CD4-positive, alpha-beta T cell treated with Interleukin-15 for 4 hours (primary cell): ENCODE results near the gene C17orf114.

ENCODE experiments used
- DNase-seq: peaks from one replicate; pipeline ENCODE4 v3.0.0-alpha.2; 2020; ENCODE audit warnings: low spot score

The C17orf114 gene

DNA sequence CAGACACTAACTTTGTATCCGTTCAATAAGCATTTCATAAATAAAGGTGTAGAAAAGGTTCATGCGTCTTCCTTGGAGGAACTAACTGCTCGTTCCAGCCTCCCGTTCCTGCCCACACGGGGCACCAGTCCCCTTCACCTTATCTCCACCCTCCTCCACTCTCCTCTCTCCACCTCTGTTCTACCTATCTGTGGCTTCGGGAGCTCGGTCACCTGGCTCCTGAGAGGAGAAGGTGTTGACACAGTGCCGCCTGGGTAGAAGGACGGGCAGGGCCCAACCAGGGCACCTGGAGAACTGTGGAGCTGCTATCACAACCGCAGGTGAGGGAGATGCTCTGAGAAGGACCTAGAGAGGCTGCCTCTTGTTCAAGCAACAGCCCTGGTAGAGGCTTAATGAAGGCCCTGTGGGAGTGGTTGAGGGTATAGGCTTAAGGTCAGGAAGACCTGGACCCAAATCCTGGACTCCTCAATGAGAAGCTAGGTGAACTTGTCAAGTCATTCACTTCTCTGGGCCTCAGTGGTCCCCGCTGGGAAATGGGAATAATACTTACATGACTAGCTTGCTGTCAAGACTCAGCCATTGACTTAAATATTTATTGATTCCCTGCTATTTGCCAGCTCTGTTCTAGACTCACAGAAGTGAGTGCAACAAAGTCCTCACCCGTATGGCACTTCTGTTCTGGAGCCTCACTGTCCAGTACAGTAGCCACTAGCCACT lies 21.4 kb upstream of the C17orf114 start:
- no peak for DNase-seq

DNA sequence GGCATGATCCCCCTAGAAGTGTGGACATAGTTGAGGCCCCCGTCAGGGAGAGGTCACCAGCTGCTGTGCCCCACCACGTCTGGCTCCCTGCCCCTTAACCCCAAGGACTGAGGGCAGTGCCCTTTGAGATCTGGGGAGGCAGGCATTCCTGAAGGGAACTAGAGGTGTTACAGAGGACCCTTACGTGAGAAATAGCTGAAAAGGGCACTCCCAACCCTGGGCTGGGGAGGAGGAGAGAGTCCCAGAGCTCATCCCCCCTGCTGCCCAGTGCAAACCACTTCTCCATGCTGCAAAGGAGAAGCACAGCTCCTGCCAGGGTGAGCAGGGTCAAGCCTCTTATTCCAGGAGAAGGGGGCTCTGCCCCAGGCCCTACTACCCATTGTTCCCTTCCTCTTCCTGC lies 20.7 kb upstream of the C17orf114 start:
- no peak for DNase-seq

DNA sequence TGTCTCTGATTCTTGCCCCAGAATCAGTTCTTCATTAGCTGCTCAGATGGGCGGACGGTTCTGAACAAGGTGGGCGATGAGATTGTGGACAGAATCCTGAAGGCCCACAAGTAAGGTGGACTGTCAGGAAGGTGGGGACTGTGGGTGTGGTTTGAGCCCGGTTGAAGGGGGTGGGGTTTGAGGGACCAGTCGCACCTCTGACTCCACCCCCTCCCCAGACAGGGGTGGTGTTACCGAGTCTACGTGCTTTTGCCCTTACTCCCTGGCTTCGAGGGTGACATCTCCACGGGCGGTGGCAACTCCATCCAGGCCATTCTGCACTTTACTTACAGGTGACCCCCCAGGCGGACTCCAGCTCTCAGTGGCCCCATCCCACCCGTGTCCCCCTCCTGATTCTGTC lies 16.1 kb upstream of the C17orf114 start:
- DNase-seq: no peak

DNA sequence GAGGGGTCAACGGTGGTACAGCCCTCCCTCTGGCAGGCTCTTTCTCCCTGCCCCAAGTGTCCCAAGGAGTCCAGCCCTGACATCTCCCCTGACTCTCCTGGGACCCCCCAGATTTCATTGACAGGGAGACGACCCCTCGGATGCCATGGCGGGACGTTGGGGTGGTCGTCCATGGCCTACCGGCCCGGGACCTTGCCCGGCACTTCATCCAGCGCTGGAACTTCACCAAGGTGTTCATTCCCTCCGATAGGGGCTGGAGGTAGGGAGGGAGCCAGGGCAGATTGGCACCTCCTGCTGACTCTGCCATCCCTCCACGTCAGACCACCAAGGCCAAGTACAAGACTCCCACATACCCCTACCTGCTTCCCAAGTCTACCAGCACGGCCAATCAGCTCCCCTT lies 14.7 kb upstream of the C17orf114 start:
- DNase-seq: no peak

DNA sequence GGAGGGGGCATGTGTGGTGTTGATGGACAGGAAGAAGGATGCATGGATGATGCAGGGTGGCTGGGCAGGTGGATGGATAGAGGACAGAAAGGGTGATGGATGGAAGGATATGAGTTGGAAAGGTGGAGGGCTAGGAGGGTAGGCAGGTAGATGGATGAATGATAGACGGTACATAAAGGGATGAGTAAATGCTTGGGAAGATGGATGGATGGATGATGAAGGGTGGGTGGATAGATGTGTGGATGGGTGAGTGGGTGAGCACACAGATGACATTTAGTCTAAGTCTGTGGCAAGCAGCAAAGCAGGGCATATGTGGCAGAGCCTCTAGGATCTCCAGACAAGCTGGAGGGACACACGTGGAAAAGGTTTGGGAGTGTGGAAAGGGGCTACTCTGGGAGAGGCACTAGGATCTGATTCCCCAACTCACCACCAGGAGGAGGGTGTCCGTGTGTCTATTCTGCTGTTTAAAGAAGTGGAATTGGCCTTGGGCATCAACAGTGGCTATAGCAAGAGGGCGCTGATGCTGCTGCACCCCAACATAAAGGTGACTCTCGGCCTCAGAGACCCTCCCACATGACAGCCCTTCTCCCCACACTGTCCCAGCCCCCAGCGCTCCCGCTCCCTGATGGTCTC lies 13.0 kb upstream of the C17orf114 start:
- DNase-seq: no peak

DNA sequence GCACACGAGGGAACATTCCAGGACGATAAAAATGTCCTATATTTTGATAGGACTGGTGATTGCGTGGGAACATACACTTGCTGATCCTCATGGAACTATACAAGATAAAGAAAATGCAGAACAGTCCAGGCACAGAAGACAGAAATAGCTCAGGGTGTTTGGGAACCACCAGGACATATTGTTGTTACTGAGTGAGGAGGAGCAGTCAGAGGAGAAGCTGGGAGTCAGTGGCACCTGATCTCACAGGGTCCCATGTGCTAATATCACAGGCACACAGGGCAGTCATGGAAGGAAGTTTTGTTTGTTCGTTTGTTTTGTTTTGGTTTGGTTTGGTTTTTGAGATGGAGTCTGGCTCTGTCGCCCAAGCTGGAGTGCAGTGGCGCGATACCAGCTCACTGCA lies 10.6 kb upstream of the C17orf114 start:
- DNase-seq: no peak

DNA sequence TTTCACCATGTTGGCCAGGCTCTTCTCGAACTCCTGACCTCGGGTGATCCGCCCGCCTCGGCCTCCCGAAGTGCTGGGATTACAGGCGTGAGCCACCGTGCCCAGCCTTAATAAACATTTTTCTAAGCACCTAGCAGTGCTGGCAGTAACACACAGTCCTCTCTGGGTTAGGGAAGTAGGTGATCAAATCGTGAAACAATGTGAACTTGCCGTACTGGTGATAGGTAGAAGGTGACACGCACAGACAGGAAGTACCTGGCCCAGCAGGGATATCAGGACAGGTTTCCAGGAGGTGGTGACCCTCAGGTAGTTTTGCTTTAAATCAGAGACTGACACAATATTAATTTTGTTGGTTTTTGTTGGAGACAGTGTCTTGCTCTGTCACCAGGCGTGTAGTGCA lies 9.3 kb upstream of the C17orf114 start:
- DNase-seq: no peak

DNA sequence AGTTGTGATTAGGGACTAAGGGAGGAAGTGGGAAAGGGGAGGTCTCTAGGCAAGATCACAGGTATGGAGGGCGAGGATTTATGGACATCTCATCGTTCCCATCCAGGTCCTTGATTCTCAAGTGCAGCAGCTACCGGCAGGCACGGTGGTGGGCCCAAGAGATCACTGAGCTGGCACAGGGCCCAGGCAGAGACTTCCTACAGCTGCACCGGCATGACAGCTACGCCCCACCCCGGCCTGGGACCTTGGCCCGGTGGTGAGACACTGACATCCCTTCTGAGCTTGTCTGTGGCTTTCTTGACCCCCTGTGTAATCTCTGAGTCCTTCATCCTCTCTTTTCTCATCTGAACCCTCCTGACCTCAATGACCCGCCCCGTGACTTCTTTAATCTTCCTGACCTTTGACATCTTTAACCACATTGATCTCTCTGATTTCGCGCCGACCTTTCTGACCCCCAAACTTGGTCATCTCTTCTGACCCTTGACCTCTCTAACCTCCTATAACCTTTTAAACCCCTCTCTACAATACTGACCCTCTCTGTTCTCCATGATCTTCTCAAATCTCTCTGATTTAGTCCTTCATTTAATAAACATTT lies 8.7 kb upstream of the C17orf114 start:
- DNase-seq: no peak

DNA sequence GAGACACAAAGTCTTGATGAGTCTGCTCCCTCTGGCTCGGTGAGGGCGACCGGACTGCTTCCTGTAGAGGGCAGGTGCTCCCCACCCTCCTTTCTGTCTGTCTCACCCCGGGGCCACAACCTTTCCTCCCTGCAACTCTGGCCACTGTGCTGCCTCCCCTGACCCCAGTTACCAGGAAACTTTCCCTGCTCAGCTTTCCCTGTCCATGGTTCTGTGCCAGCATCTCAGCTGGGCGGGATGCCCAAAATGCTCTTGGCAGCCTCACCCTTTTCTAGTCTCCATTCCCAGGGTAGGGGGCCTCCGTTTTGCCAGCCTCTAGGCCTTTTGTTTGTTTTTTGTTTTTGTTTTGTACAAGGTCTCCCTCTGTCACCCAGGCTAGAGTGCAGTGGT lies 6.2 kb upstream of the C17orf114 start:
- no peak for DNase-seq

DNA sequence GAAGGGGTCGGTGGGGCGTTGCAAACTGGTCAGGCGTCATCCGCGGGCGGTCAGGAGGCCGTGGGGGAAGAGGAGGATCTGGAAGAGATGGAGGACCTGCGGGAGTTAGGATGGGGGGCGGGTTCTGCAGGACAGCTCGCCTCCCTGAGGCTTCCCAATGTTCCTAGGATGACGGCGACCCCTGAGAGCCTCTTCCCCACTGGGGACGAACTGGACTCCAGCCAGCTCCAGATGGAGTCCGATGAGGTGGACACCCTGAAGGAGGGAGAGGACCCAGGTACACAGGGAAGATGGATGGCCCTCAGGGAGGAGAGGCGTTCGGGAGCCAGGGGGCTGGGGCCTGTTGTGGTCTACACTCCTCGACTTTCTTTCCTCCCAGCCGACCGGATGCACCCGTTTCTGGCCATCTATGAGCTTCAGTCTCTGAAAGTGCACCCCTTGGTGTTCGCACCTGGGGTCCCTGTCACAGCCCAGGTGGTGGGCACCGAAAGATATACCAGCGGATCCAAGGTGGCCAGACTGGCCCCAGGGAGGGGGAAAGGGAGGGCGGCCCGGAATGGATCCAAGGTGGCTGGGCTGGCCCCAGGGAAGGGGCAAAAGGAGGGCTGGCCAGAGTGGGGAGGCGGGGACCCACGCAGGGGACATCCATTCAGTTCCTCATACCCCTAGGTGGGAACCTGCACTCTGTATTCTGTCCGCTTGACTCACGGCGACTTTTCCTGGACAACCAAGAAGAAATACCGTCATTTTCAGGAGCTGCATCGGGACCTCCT lies 5.7 kb upstream of the C17orf114 start:
- DNase-seq: no peak

DNA sequence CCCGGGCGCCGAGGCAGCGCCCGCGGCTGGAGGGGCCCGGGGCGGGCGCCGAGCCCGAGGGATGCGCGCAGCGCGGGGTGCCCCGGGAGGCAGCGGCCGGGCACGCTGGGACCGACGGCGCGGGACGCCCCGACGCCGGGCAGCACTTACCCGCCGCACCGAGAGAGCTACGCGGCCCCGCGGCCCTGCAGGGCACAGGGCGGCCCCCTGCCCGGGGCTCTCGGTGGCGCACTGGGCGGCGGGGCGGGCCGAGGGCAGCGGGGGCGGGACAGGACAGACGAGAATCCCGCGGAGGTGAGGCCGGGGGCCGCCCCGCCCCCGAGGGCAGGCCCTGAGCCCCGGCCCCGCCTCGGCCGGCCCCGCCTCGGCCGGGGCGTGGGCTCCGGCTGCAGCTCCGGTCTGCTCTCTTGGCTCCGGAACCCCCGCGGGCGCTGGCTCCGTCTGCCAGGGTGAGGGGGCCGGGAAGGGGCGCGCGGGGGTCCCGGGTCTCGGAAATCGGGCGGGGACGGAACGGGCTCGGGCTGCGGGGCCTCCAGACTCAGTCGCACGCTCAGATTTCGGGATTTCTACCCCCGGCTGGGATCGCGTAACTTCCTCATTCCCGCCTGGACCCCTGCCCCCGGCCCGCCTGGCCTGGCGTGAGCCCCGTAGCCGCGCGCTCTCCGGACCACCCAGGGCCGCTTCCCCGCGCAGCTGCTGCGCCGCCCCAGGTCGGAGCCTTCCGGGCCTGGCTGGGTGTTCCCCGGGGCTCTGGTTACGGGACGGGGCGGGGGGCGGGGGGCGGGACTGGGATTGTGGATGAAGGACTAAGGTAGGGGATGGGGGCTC lies 4.9 kb upstream of the C17orf114 start, which contains the start of gene PLD2:
TSS of gene PLD2 (plus strand) at position 376 of the 828 bp plus-strand sequence. CDS start 621 bp downstream, outside the sequence.
- peak; percentile 84 for DNase-seq

DNA sequence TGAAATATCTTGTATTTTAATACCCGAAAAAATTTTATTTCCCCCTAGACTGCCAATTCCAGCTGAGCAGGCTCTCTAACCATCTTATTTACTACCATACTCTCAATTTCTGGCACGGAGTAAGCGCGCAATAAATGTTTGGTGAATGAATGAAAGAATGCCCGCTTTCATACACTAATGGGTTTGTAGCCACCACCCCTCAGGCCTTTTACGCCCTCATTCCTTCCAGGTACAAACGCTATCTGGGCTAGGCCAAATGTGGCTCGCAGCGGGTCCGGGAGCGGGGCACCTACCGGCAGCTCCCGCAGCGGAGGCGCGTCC lies 4.3 kb upstream of the C17orf114 start:
- DNase-seq: no peak

DNA sequence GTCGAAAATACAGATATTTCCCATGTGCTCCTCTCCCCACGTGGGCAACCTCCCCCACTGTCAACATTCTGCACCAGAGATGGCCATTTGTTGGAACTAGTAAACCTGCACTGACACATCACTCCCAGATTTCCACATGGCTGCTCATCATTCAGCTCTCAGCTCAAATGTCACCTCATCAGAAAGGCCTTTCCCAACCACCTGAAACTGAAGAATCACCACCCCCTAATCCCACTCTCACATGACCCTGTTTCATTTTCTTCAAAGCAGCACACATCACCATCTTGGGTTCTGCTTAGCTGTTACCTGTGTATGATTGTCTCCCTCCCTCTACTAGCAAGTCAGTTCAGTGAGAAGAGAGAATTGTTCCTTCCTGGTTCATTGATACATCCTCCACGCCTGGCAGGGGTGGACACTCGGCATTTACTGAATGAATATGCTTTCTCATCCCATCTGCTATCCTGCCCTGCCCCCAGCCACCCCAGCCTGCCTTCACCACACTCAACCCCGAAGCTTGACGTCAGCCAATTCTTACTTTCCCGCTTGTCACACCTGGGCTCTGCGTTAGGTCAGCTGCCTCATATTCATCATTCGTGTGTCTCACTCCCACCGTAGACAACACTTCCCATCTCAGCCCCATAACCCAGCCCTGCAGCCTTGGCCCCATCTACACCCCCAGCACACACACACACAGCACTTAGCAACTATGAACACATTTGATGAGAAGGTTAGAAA lies 1.5 kb downstream of the C17orf114 start:
- no peak for DNase-seq

DNA sequence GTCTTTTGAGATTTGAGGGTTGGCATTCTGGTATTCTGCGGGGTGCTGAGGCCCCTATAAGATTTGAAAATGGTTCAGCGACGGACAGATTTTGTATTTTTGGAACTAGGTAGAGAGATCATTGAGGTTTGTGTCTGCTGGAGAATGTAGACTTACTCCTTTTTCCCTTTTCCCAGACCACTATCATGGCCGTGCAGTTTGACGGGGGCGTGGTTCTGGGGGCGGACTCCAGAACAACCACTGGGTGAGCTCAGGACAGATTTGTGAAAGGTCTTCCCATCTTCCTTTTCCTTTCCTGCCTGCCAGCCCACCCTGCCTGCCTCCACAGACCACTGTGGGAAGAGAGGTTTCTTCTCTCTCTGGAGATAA lies 5.6 kb downstream of the C17orf114 start:
- DNase-seq: no peak

DNA sequence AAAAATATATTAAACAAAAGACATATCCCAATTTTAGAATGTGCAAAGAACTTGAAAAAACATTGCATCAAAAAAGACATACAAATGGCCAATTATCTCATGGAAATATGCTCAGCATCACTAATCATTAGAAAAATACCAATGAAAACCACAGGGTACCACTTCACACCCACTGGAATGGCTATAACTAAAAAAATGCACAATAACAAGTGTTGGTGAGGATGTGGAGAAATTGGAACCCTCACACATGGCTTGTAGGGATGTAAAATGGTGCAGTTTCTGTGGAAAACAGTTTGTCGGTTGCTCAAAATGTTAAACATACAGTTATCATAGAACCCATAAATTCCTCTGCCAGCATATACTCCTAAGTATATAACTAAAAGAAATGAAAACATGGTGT lies 7.0 kb downstream of the C17orf114 start:
- DNase-seq: no peak

DNA sequence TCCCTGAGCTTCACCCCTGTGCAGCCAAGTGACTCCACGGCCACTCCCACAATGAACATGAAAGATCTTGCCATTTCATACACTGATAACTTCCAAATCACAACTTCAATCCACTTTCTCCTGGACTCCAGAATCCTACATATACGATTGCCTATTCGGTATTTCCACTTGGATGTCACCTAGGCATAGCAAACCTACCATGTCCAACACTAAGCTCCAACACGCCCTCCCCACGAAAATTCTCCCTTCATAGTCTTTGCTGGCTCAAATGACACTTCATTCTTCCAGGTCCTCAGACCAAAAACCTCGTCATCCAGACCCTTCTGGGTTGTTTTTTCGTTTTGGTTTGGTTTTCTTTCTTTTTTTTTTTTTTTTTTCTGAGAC lies 11.4 kb downstream of the C17orf114 start:
- DNase-seq: no peak

DNA sequence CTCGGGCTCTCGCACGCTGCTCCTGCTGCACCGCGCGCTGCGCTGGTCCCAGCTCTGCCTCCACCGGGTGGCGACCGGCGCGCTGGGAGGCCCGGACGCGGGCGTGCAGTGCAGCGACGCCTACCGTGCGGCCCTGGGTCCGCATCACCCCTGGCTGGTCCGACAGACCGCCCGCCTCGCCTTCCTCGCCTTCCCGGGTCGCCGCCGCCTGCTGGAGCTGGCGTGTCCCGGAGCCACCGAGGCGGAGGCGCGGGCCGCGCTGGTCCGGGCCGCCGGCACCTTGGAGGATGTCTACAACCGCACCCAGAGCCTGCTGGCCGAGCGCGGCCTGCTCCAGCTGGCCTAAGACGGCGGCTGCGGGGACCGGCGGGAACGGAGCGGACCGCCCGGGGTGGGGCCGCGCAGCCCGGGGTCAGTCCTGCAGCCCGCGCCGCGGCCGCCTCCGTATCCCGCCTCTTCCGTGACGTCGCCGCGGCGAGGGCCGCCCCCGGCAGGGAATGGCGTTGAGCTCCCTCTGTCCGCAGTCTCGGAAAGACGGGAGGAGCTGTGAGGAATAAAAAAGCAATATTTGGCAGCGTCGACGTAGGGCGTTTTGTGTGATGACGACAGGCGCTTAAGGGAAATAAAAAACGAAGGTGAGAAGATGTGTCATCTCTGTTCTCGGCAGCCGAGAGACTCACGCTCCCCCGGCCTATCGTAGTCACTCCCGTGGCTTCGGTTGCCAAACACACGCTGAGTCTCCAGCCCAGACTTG lies 12.0 kb downstream of the C17orf114 start:
- peak; percentile 80 for DNase-seq

DNA sequence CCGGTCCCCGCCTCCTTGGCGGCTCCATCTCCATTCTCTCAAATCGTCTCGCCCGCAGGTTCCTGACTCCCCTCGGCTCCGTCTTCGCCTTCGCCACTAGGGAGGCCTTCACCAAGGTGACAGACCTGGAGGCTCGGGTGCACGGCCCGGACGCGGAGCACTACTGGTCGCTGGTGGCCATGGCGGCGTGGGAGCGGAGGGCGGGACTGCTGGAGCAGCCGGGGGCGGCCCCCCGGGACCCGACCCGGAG lies 12.5 kb downstream of the C17orf114 start:
- no peak for DNase-seq

DNA sequence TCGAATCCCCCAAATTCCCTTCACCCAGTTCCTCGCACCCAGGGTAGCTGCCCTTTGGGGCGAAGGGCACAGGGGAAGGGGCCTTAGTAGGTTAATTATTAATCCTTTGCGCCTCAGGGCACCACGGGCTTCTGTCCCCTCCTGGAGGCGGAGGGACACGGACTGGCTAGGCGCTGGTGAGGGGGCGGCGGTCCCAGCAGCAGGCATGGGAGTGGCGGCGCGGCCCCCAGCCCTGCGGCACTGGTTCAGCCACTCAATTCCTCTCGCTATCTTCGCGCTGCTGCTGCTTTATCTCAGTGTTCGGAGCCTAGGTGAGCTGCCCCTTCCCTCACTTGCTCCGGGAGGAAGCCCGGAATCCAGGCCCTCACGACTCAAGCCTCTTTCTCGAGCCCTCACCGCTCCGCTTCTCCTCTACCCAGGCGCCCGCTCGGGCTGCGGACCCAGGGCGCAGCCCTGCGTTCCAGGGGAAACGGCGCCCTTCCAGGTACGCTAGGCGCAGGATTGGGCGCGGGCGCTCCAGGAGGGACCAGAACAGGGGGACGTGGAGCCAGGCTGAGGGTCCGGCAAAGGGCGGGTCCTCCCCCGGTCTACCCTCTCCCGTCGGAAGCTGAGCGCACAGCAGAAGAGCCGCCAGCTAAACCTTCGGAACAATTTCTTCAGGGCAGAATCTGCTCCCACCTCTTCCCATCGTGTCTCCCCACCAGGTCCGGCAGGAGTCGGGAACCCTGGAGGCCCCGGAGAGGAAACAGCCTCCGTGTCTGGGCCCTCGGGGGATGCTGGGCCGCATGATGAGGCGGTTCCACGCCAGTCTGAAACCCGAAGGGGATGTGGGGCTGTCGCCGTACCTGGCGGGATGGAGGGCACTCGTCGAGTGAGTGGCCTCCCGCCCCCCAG lies 13.1 kb downstream of the C17orf114 start, which contains the start of gene GLTPD2:
TSS of gene GLTPD2 (plus strand) at position 158 of the 894 bp plus-strand sequence. CDS start at position 206, 48 bp downstream.
- no peak for DNase-seq
